ENCODE measurements around the gene DIABLO. TPM values are rescaled to one million over a fixed set of nuclear protein-coding genes. Genes with fewer than 3 reads are reported as not detected.

The DIABLO gene
- total and polyA plus RNA-seq, 9 of the 15 experiments (the other 6 are each of a cell fraction or from before 2014, with no cell fraction given): 37.3 to 101 (median 80.1) TPM

- H3K4me1 ChIP-seq (replicated peaks in 1 of 2; ENCODE audit: control insufficient read depth in 2 of 2, insufficient read depth in 2 of 2, low read length in 2 of 2): peaks cover 0 to 10% of the 10 kb centered on the region in 2 experiments; a peak in 2 of 5 replicates
- H3K9ac ChIP-seq (ENCODE audit: insufficient read depth in 1 of 2, low read depth in 2 of 2, low read length in 2 of 2): no peak overlapping the region
- 48% methylated on average over 7 of the region's 7 CpGs for WGBS (ENCODE audit: insufficient coverage, low coverage, missing lambda C conversion rate)
- no peak overlapping the region for H3K4me2 ChIP-seq (ENCODE audit: insufficient read depth, low read length)
- no peaks in the 10 kb centered on the region for H3K27me3 ChIP-seq (ENCODE audit: control insufficient read depth in 2 of 2, insufficient read depth in 2 of 2, low read length in 2 of 2)
- TF ChIP-seq ZNF696 (CRISPR knock-in tag; conservative IDR thresholded peaks at IDR 0.05) (no peak), SREBF2 (CRISPR knock-in tag; IDR thresholded peaks at IDR 0.05) (no peak), CHD4 (IDR thresholded peaks at IDR 0.05; ENCODE audit: insufficient read depth, insufficient replicate concordance, low read depth, low read length, poor library complexity, severe bottlenecking) (no peak), ARID1B (IDR thresholded peaks at IDR 0.05) (no peak), SUPT5H (IDR thresholded peaks at IDR 0.05) (no peak), HCFC1 (IDR thresholded peaks at IDR 0.05; ENCODE audit: low read depth, low read length) (no peak), ZNF121 (CRISPR knock-in tag; conservative IDR thresholded peaks at IDR 0.05) (peak; percentile 99), TRIM24 (IDR thresholded peaks at IDR 0.05) (no peak), DMBX1 (CRISPR knock-in tag; IDR thresholded peaks at IDR 0.05; ENCODE audit: borderline replicate concordance) (no peak), VEZF1 (CRISPR knock-in tag; IDR thresholded peaks at IDR 0.05) (no peak), BCOR (IDR thresholded peaks at IDR 0.05) (peak; percentile 78), ZNF445 (CRISPR knock-in tag; IDR thresholded peaks at IDR 0.05; ENCODE audit: low read depth) (no peak), KDM1A (IDR thresholded peaks at IDR 0.05) (0 out of 4 replicates have a peak, but pooled peaks of 1 of the 2 experiments have one; percentile 27), RBM25 (IDR thresholded peaks at IDR 0.05; ENCODE audit: low read depth, low read length, severe bottlenecking) (peak; percentile 60), GTF2F1 (IDR thresholded peaks at IDR 0.05; ENCODE audit: low read depth, low read length) (no peak), ZBTB43 (CRISPR knock-in tag; IDR thresholded peaks at IDR 0.05) (no peak), DLX4 (CRISPR knock-in tag; IDR thresholded peaks at IDR 0.05) (no peak), ZFP1 (CRISPR knock-in tag; IDR thresholded peaks at IDR 0.05) (no peak), CC2D1A (IDR thresholded peaks at IDR 0.05) (no peak), FOS (IDR thresholded peaks at IDR 0.05; ENCODE audit: extremely low read depth, insufficient read length) (no peak)
- no peak overlapping the region for H3K4me3 ChIP-seq
- H3K9me1 ChIP-seq (ENCODE audit: control insufficient read depth, insufficient read depth, low read length): no peaks in the 10 kb centered on the region
- CTCF ChIA-PET (ENCODE audit: low intra/inter-chr PET ratio): no interaction called here
- H4K20me1 ChIP-seq (replicated peaks; ENCODE audit: control insufficient read depth, insufficient read depth, low read length): no peaks in the 10 kb centered on the region
- H2AFZ ChIP-seq (ENCODE audit: low read depth, low read length): no peak overlapping the region
- H3K9me3 ChIP-seq (replicated peaks; ENCODE audit: control insufficient read depth, insufficient read depth, low read depth, low read length): no peaks in the 10 kb centered on the region
- H3K27ac ChIP-seq (ENCODE audit: extremely low read depth, low read depth, low read length): no peak overlapping the region
- H3K36me3 ChIP-seq (ENCODE audit: control insufficient read depth, insufficient read depth, low read length): no peaks in the 10 kb centered on the region
- POLR2A ChIA-PET: no interaction called here
- no peak for ATAC-seq
- H3K79me2 ChIP-seq (ENCODE audit: control insufficient read depth, insufficient read depth, low read length): no peaks in the 10 kb centered on the region
- no TSS peak for BruUV-seq (replicated peaks)
- FAIRE-seq: no peak
- intact Hi-C loops (cut with micrococcal nuclease) (no loop called here), in situ Hi-C loops (cut with MboI) (no loop called here)
- DNase-seq (ENCODE audit: extremely low read depth in 1 of 4, low spot score in 3 of 4): no peak
Measured at GRCh38 chr12:122185079-122185478, 40.8 kb downstream of the DIABLO start.
